ENCODE measurements around the gene MSH6. TPM values are rescaled to one million over a fixed set of nuclear protein-coding genes. Genes with fewer than 3 reads are reported as not detected.

Gene MSH6
- total RNA-seq, 2 experiments from 2014 or later = 37.3 to 38.5 TPM

- intact Hi-C loops (cut with DNase I, micrococcal nuclease) = no loop called here
- DNase-seq = peak in 2 of 14 experiments; percentile 17 to 27
- Histone ChIP-seq H3K36me3 (ENCODE audit: insufficient read depth, low read length) (peaks cover 76% of the 10 kb centered on the region), H3K4me1 (ENCODE audit: insufficient read depth, low read length) (no peaks in the 10 kb centered on the region), H3K27ac (ENCODE audit: low read depth in 1 of 2, low read length in 2 of 2) (no peak overlapping the region), H3K27me3 (ENCODE audit: control insufficient read depth in 1 of 2, insufficient read depth in 2 of 2, low read length in 2 of 2) (no peaks in the 10 kb centered on the region), H3K4me3 (ENCODE audit: low read length) (no peak overlapping the region), H3K9me3 (ENCODE audit: control insufficient read depth in 1 of 2, insufficient read depth in 1 of 2, low read length in 2 of 2) (peaks cover 6 to 7% of the 10 kb centered on the region in 2 experiments)
- H3K4me1 Mint-ChIP-seq (ENCODE audit: low read depth) = peaks cover 5% of the 10 kb centered on the region
- no peak overlapping the region for H3K4me3 Mint-ChIP-seq
- H3K36me3 Mint-ChIP-seq (ENCODE audit: low read depth) = peaks cover 96% of the 10 kb centered on the region
- CTCF ChIA-PET = no interaction called here
- peak overlapping the region; percentile 5 for H3K27ac Mint-ChIP-seq
- no peaks in the 10 kb centered on the region for H3K27me3 Mint-ChIP-seq
- no peak for TF ChIP-seq CTCF (IDR thresholded peaks at IDR 0.05)
- POLR2A ChIA-PET = no interaction called here
- no peak for ATAC-seq (ENCODE audit: poor library complexity)
- H3K9me3 Mint-ChIP-seq = peaks cover 5% of the 10 kb centered on the region
These were observed 15.7 kb downstream of the MSH6 start for GRCh38 chr2:47798631-47799030.

- no peak overlapping the region for H3K4me3 Mint-ChIP-seq
- ChIA-PET POLR2A (no interaction called here), CTCF (interaction anchor here (0.5 kb wide), 1 partner anchor 433 kb away, joined by 3 read pairs; no protein-coding TSS in a partner anchor)
- peaks cover 5% of the 10 kb centered on the region for H3K4me1 Mint-ChIP-seq (ENCODE audit: low read depth)
- H3K36me3 Mint-ChIP-seq (ENCODE audit: low read depth) = peaks cover 100% of the 10 kb centered on the region
- intact Hi-C loops (cut with DNase I, micrococcal nuclease) = no loop called here
- H3K27me3 Mint-ChIP-seq = no peaks in the 10 kb centered on the region
- DNase-seq (no peak), ATAC-seq (ENCODE audit: poor library complexity) (no peak)
- H3K27ac Mint-ChIP-seq = peak overlapping the region; percentile 59
- Histone ChIP-seq H3K9me3 (ENCODE audit: control insufficient read depth in 1 of 2, insufficient read depth in 1 of 2, low read length in 2 of 2) (peaks cover 9 to 11% of the 10 kb centered on the region in 2 experiments), H3K36me3 (ENCODE audit: insufficient read depth, low read length) (peaks cover 81% of the 10 kb centered on the region), H3K4me3 (ENCODE audit: low read length) (no peak overlapping the region), H3K27ac (ENCODE audit: low read depth in 1 of 2, low read length in 2 of 2) (no peak overlapping the region), H3K4me1 (ENCODE audit: insufficient read depth, low read length) (no peaks in the 10 kb centered on the region), H3K27me3 (ENCODE audit: control insufficient read depth in 1 of 2, insufficient read depth in 2 of 2, low read length in 2 of 2) (no peaks in the 10 kb centered on the region)
- TF ChIP-seq CTCF (IDR thresholded peaks at IDR 0.05) = no peak
- H3K9me3 Mint-ChIP-seq = peaks cover 5% of the 10 kb centered on the region
These were observed 16.2 kb downstream of the MSH6 start for GRCh38 chr2:47799031-47799609.

- POLR2A ChIA-PET = interaction anchor here (1.7 kb wide), 1 partner anchor 18 kb away, joined by 9 read pairs; the partner anchor contains the start of gene MSH6
- Mint-ChIP-seq H3K27me3 (no peaks in the 10 kb centered on the region), H3K27ac (no peak overlapping the region), H3K4me1 (ENCODE audit: low read depth) (peaks cover 5% of the 10 kb centered on the region), H3K36me3 (ENCODE audit: low read depth) (peaks cover 100% of the 10 kb centered on the region), H3K9me3 (peaks cover 5% of the 10 kb centered on the region), H3K4me3 (no peak overlapping the region)
- CTCF ChIA-PET = interaction anchor here (0.7 to 1.5 kb wide), 2 partner anchors 33 to 99 kb away, joined by 4 read pairs; no protein-coding TSS in a partner anchor
- no peak for TF ChIP-seq CTCF (IDR thresholded peaks at IDR 0.05)
- Histone ChIP-seq H3K4me3 (ENCODE audit: low read length) (no peak overlapping the region), H3K27me3 (ENCODE audit: control insufficient read depth in 1 of 2, insufficient read depth in 2 of 2, low read length in 2 of 2) (no peaks in the 10 kb centered on the region), H3K4me1 (ENCODE audit: insufficient read depth, low read length) (no peaks in the 10 kb centered on the region), H3K27ac (ENCODE audit: low read depth in 1 of 2, low read length in 2 of 2) (no peak overlapping the region), H3K9me3 (ENCODE audit: control insufficient read depth in 1 of 2, insufficient read depth in 1 of 2, low read length in 2 of 2) (peaks cover 9 to 11% of the 10 kb centered on the region in 2 experiments), H3K36me3 (ENCODE audit: insufficient read depth, low read length) (peaks cover 90% of the 10 kb centered on the region)
- no peak for DNase-seq
- intact Hi-C loops (cut with DNase I, micrococcal nuclease) = no loop called here
- no peak for ATAC-seq (ENCODE audit: poor library complexity)
These were observed 18.2 kb downstream of the MSH6 start for GRCh38 chr2:47801118-47801517.
